GM19043 (cell line): ENCODE data around the gene LRRC2.
"Not testable (repeated sequence)": the region's sequence is repeated elsewhere in the genome, so short reads cannot be mapped to it uniquely, and the experiment has no call there.

Experiments
- ATAC-seq: cut with Tn5 transposase; IDR thresholded peaks from one replicate; pipeline ENCODE4 v1.9.1; 2021; ENCODE audit warnings: low read depth; ENCODE audit not compliant: unreplicated experiment

The LRRC2 gene

DNA sequence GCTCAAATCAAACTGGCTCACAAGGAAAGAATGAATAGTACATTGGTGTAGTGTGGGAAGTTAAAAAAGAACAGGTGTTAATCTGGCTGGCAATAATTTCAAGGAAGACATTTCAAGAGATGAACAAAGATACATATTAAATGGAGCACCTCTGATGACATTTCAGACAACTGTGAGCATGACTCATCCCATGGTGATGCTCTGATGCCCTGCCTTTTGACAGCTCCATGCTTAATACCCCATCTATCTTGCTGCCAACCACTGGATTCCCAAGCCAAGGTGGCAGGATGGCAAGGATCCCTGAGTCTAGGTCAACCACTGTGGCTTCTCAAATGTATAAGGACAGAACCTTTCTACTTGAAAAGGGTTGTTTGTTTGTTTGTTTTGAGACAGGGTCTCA, 29.3 kb downstream of the LRRC2 start:
- ATAC-seq: no peak

DNA sequence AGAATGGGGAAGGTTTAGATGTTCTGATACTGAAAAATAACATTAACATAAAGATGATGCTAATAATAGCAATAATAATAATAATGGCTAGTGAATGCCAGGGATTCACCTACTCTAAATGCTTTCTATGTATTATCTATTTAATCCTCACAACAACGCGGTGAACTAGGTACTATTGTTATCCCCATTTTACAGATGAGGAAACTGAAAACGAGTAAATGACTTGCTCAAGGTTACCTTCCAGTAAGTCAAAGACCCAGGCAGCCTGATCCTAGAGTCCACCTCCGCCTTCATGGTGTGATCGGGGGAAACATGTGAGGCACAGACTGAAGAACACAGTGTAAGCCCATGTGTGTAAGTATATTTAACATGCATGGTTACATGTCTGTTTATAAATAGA, 30.4 kb downstream of the LRRC2 start:
- ATAC-seq: no peak

DNA sequence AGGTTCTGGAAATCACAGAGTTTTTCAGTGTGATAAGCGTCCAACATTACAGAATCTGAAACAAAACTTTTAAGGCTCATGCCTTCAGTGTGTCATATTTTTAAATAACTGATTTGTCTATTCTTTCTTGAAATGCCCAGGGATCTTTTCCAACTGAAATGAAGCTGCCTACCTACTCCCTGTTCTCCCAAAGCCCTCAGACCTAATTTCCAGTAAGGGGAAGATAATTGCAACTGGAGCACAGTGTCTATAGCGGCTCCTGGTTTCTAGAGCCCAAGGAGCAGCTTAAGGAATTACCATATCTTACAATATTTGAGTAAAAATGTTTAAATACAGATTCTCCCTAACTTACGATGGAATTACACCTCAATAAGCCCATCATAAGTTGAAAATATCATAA, 33.0 kb downstream of the LRRC2 start:
- ATAC-seq: no peak

DNA sequence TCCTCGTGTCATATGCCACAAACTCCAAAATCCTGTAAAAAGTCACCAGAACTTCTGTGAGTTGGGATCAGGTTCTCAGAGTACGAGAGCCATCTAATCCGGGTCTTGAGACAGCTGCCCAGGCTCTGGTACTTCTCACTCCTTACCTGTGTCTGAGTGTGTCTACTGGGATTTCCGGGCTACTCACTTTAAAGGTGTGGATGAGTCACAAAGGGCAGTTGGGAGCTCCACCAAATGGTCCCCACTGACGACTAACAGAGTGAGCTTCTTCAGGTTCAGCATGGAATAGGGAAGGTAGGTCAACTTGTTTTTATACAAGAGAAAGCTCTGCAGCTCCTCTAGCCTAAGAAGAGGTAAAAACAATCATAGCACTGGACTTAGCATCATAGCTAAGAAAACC, 38.9 kb downstream of the LRRC2 start:
- ATAC-seq: no peak

DNA sequence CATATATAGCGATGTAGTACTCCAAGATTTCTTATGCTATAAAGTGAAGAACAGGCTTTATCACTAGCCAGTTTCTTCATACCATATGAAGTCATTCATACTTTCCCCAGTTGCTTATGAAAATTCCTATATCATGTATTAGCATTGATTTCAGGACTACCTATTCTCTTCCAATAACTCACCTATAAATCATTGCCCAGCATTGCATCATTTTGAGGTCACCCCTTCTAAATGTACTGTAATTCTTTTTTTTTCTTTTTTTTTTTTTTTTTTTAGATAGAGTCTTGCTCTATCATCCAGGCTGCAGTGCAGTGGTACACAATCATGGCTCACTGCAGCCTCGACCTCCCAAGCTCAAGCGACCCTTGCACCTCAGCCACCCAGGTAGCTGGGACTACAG, 41.3 kb downstream of the LRRC2 start:
- no peak for ATAC-seq

DNA sequence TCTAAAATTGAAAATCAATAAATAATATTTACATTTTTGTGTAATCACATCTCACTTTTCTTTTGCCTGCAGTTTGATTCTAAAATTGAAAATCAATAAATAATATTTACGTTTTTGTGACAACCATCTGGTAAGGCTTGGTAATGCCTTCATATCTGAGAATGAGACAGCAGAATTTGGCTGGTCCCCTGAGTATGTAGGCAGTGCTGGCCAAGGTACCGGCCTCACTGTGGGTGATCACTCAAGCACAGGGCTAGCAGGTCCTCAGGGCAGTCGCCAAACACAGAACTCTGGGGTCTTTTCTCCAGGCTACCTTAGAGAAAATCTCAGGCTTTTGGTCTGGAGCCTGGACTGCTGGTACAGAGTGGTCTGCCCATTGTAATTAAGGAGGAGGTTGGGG, 42.1 kb downstream of the LRRC2 start:
- no peak for ATAC-seq

DNA sequence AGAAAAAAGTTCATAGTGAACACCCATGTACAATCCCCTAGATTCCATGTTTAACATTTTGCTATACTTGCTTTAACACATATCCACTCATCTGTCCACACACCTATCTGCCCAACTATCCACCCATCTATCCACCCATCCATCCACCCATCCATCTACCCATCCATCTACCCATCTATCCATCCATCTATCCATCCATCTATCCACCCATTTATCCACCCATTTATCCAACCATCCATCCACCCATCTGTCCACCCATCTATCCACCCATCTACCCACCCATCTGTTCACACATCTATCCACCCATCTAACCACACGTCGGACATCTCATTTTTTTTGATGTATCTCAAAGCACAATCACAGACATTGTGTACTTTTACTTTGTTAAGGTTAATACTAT, 42.5 kb downstream of the LRRC2 start:
- ATAC-seq: no peak

DNA sequence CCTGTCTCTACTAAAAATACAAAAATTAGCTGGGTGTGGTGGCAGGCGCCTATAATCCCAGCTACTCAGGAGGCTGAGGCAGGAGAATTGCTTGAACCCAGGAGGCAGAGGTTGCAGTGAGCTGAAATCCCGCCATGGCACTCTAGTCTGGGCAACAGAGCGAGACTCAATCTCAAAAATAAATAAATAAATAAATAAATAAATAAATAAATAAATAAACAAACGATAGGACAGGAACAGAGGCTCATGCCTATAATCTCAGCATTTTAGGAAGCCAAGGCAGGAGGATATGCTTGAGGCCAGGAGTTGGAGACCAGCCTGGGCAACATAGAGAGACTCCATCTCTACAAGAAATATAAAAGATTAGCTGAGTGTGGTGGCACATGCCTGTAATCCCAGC, 43.9 kb downstream of the LRRC2 start:
- ATAC-seq: not testable (repeated sequence)

DNA sequence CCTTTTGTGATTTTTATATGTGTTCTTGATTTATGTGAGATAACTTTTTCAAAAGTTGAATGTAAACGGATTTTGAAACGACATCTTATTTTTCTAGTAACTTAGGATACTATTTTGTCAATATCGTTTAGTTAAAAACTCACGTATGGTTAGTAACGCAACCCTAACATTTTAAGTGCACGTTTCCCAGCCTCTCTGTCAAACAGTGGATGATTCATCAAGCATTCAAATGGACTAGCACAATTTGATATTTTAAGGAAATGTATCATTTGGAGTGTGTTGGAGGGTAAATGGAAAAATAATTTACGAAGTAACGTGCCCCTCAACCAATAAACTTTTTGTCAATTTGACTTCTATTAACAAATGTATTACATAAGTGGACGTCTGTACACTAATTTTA, 45.0 kb downstream of the LRRC2 start:
- no peak for ATAC-seq

DNA sequence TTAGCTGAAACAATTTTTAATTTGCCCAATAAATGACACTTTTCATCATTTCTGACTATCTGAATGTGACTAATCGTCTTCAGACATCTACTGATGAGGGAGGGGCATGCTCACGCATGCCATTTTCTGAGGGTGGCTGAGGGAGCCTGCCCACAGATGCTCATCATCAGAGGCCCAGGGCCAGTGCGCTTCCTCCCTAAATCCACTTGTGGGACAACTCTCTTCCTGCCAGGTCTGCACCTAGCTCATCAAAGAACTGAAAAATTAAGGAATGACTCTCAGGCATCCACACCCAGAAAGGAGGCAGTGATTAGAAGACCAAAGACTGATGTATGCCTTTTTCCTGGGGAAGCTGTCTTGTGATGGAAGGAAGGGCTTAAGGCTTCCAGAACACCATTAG, 45.6 kb downstream of the LRRC2 start:
- no peak for ATAC-seq

DNA sequence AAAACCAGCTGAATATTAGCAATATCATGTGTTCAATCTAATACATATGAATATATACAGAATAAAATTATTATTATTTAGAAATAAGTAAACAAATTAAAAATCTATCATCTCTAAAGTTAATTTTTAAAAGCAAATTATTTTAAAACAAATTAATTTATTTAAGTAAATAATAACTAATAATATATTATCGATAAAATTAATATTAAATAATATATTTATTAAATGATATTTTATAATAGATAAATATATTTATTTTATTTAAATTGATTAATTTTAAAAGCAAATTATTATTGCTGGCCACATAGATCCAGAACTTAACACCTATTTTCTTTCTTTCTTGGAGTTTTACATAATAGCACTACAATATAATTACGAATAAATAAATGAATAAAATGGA, 46.1 kb downstream of the LRRC2 start:
- ATAC-seq: no peak

DNA sequence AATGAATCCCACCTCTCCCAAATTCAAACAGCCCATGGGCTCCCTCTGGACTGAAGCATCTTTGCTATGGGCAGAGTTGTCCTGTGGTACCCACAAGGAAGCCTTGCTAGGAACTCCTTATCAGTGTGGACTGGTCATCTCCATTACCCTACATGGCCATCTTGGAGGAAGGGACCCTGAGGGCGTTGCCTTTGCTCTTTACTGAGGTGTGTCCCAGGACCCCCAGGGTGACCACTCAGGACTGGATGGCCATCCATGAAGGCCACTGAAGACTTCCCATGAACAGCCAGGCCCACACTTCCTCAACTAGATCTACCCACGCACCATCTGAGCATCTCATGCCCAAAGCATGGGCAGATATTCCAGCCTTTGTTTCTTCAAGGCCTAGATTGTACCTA, 48.3 kb downstream of the LRRC2 start:
- ATAC-seq: no peak

DNA sequence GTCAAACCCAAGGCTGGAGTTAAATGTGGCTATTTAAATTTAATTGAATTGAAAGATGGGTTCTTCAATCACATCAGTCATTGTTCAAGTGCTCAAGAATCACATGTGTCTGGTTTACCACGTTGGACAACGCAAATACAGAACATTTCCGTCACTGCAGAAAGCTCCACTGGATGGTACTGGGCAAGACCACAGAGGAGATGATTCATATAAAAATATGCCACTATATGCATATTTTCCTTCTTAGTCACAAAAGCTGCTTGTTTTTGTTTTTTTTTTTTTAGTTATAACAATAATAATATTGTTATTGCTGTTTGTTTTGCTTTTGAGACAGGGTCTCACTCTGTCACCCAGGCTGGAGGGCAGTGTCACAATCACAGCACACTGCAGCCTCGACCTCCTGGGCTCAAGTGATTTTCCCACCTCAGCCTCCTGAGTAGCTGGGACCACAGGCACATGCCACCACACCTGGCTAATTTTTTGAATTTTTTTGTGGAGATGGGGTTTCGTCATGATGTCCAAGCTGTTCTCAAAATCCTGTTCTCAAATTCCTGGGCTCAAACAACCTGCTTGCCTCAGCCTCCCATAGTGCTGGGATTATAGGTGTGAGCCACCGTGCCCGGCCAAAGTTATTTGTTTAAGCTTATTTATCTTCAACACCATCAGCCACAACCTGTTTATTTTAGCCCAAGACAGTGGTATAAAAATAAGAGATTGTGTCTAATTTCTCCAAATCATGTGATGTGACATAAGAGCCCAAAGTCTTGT, 48.9 kb downstream of the LRRC2 start:
- no peak for ATAC-seq

DNA sequence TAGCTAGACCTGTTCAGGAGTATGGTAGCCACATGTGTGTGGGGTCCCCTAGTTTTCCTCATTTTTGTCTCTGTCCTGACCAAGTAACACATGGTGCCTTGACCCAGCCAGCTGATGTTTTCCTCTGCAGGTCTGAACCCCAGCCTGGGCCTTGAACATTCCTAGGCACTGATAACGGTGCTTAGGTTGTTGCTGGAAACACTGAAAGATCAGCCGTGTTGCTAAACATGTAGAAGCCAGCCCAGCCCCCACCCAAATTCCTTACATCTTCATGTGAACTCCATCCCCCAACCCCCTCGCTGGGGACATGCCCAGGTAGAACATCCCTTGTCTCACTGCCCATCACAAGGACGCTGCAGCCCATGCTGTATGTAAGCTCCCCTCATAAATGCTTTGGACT, 49.6 kb downstream of the LRRC2 start:
- ATAC-seq: no peak

DNA sequence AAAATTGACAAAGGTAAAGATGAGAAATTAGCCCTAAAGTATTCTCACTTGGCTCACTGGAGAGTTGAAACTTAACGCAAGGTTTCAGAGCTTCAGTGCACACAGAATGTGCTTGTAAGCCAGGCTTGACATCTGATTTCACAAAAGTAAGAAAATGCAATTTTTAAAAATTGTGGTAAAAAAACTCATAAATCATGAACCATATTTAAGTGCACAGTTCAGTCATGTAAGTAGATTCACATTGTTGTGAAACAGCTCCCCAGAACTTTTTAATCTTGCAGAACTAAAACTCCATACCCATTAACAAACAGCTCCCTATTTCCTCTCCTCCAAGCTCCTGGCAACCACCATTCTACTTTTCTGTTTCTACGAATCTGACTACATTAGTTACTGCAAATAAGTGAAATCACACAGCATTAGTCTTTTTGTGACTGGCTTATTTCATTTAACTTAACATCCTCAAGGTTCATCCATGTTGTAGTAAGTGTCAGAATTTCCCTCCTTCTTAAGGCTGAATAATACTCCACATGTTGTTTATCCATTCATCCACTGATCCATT, 53.8 kb downstream of the LRRC2 start:
- ATAC-seq: no peak

DNA sequence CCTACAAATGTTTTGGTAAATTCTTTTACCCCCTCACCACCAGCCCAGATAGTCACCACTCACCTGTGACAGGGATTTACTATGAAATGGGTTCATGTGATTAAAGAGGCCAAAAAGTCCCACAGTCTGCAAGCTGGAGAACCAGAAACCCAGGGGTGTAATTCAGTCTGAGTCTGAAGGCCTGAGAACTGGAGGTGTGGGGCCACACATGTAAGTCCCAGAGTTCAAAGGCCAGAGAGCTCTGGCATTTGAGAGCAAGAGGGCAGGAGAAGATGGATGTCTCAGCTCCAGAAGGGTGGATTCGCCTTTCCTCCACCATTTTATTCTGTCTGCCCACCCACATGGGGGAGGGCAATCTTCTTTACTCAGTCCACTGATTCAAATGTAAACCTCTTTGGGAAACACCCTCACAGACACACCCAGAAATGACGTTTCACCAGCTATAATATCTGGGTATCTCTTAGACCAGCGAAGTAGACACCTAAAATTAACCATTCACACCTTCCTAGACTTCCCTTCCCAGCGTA, 56.4 kb downstream of the LRRC2 start:
- no peak for ATAC-seq

DNA sequence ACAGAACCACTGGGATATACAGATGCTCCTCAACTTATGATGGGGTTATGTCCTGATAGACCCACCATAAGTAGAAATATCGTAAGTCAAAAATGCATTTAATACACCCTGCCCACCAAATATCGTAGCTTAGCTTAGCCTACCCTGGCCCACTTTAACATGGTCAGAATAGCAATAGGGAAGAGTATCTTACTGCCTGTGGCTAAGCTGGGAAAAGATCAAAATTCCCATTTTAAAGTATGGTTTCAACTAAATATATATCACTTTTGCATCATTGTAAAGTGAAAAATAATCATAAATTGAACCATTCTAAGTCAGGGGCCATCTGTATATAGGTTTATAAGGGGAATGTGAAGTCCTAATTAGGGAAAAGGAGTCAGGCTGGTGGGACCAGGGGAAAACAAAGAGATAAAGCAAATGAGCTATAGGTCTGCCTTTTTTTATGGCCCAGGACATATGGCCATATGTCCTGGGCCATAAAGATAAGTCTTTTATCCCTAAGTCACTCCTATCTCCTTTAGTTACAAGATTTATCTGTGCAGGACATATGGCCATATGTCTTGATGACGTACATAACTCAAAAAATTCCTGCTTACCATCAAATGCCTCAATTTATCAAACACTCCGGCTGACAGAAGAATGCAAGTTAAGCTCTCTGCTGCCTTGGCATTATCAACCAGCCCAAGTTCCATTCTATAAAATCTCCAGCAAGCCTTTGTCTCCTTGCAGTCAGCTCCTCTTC, 57.1 kb downstream of the LRRC2 start:
- no peak for ATAC-seq

DNA sequence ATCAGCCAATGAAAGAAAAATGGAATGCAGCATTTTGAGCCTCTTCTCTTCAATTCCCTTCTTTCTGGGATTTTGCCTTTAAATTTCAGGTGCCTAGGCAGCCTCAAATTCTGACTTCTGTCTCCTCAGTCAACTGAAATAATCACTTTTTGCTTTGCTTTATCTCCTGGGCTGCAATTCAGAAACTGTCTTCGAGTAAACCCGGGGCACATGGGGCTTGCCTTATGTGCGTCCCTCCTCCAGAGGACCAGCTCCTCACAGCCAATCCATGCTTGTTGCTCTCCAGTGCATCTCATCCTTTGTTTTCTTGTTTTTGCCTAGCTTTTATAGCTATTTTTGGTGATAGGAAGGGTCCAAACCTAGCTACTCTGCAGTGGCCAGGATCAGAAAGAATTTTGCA, 59.6 kb downstream of the LRRC2 start:
- ATAC-seq: no peak

DNA sequence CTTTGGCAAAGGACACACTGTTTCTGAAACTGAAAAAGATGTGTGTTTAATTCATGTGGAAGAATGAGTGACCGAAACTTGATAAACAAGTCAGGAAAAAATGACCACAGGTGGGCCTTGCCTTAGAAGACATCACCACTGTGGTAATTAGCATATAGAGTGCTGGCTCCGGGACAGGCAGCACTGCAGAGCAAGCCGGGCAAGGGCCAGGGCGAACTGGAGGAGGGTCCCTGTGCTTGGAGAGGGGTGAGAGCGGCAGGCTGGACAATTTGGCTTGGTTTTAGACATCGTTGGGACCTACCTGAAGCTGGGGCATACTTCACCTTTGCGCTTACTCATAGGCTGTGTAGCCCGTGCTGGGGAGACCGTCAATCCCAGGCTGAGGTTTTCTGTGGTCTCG, 60.1 kb downstream of the LRRC2 start:
- no peak for ATAC-seq

DNA sequence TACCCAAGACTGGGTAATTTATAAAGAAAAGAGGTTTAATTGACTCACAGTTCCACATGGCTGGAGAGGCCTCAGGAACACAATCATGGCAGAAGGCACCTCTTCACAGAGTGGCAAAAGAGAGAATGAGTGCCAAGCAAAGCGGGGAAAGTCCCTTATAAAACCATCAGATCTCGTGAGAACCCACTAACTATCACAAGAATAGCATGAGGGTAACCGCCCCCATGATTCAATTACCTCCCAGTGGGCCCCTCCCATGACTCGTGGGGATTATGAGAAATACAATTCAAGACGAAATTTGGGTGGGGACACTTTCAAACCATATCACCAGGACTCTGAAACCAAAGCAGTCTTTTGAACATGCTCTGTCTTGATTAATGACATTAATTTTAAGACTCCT, 61.3 kb downstream of the LRRC2 start:
- ATAC-seq: no peak

DNA sequence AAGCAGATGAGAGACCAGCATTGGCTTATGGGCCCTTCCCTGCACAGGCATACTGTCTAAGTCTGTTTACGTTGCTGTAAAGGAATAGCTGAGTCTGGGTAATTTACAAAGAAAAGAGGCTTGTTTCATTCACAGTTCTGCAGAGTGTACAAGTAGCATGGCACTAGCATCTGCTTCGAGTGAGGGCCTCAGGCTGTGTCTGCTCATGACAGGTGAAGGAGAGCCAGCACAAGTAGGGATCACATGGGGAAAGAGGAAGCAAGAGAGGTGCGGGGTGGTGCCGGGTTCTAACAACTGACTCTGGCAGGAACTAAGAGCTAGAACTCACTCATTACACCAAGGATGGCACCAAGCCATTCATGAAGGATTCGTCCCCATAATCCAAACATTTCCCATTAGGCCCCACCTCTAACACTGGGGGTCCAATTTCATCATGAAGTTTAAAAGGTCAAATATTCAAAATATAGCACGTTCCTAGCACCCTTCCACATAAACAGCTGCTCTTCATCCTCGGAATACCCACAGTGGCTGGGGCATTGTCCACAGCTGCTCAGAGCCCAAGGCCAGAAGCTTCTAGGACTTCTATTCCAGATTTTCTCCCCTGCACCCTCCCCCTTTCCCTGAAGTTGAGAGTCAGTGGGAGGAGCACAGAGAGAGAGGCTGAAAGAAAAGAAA, 62.8 kb downstream of the LRRC2 start:
- no peak for ATAC-seq
